CD14-positive monocyte (primary cell): Measurements from ENCODE around the gene KCNAB1. TPM values are rescaled to one million over a fixed set of nuclear protein-coding genes. Genes with fewer than 3 reads are reported as not detected.
A peak's percentile ranks its signal among the peaks of the same experiment; 100 is the strongest.

ENCODE experiments used
- DNase-seq, 3 donors: peaks; one replicate each; pipeline ENCODE4 v3.0.0-alpha.2; 2011 to 2022
- H2AFZ ChIP-seq: 2 replicates; pipeline ENCODE4 v1.6.0; 2012; ENCODE audit warnings: mild to moderate bottlenecking, low read depth, low read length, inconsistent platforms; ENCODE audit not compliant: insufficient read depth, poor library complexity, severe bottlenecking
- H3K27ac ChIP-seq, 2 donors: 1 replicate in 1 of 2; 2 replicates in 1 of 2; pipeline ENCODE4 v1.5.1; 2012 to 2013; ENCODE audit warnings: low read length in 2 of 2, control low read depth in 1 of 2, inconsistent platforms in 1 of 2, low read depth in 1 of 2, mild to moderate bottlenecking in 1 of 2
- H3K27me3 ChIP-seq, 2 donors: one replicate each; pipeline versions ENCODE4 v1.6.0 to v1.6.1; 2011 to 2013; ENCODE audit warnings: low read length in 2 of 2; ENCODE audit not compliant: control insufficient read depth in 2 of 2, insufficient read depth in 2 of 2
- H3K36me3 ChIP-seq, 2 donors: replicated peaks in 1 of 2; 1 replicate in 1 of 2; 2 replicates in 1 of 2; pipeline versions ENCODE4 v1.5.1 to v1.6.1; 2012 to 2013; ENCODE audit warnings: low read length in 2 of 2, control low read depth in 1 of 2, inconsistent platforms in 1 of 2, mild to moderate bottlenecking in 1 of 2; ENCODE audit not compliant: insufficient read depth in 2 of 2, control insufficient read depth in 1 of 2
- H3K4me1 ChIP-seq, 2 donors: 1 replicate in 1 of 2; 2 replicates in 1 of 2; pipeline versions ENCODE4 v1.5.1 to v1.6.1; 2012 to 2013; ENCODE audit warnings: low read length in 2 of 2, control low read depth in 1 of 2, inconsistent platforms in 1 of 2, mild to moderate bottlenecking in 1 of 2, moderate library complexity in 1 of 2; ENCODE audit not compliant: insufficient read depth in 2 of 2, control insufficient read depth in 1 of 2
- H3K4me2 ChIP-seq: replicated peaks from 2 replicates; pipeline ENCODE3; 2012; ENCODE audit warnings: low read length, moderate library complexity, mild to moderate bottlenecking; ENCODE audit not compliant: poor library complexity, severe bottlenecking; ENCODE audit errors: extremely low read depth
- H3K4me3 ChIP-seq, 3 experiments: fragments of 200-600 bp in 1 of 3; sonication (generic) in 1 of 3; replicated peaks in 1 of 3; 1 replicate in 2 of 3; 2 replicates in 1 of 3; pipeline ENCODE4 v1.5.1; 2011 to 2013; ENCODE audit warnings: low read length in 3 of 3, mild to moderate bottlenecking in 3 of 3, control low read depth in 2 of 3, low read depth in 2 of 3, inconsistent platforms in 1 of 3, moderate library complexity in 1 of 3
- H3K79me2 ChIP-seq: 2 replicates; pipeline ENCODE4 v1.6.0; 2012; ENCODE audit warnings: mild to moderate bottlenecking, control low read depth, inconsistent platforms, low read length, moderate library complexity; ENCODE audit not compliant: insufficient read depth
- H3K9ac ChIP-seq: 2 replicates; pipeline ENCODE4 v1.6.0; 2017; ENCODE audit warnings: low read length, mild to moderate bottlenecking; ENCODE audit not compliant: insufficient read depth, poor library complexity, severe bottlenecking
- H3K9me3 ChIP-seq, 2 donors: replicated peaks in 1 of 2; 1 replicate in 1 of 2; 2 replicates in 1 of 2; pipeline versions ENCODE4 v1.5.1 to v1.6.1; 2012 to 2013; ENCODE audit warnings: low read length in 2 of 2, control low read depth in 1 of 2; ENCODE audit not compliant: control insufficient read depth in 1 of 2, insufficient read depth in 1 of 2
- H4K20me1 ChIP-seq: 2 replicates; pipeline ENCODE4 v1.6.0; 2012; ENCODE audit warnings: mild to moderate bottlenecking, low read length, control low read depth, moderate library complexity; ENCODE audit not compliant: insufficient read depth
- H3K27ac Mint-ChIP-seq, 7 donors: one replicate each; pipeline ENCODE4 v1.8.0; 2020; ENCODE audit warnings: mild to moderate bottlenecking in 7 of 7, mixed read lengths in 7 of 7, moderate library complexity in 6 of 7, inconsistent platforms in 2 of 7
- H3K27me3 Mint-ChIP-seq, 3 donors: one replicate each; pipeline ENCODE4 v1.8.0; 2021 to 2022; ENCODE audit warnings: low read depth in 3 of 3, mild to moderate bottlenecking in 3 of 3, mixed read lengths in 3 of 3, moderate library complexity in 3 of 3, inconsistent platforms in 1 of 3
- H3K36me3 Mint-ChIP-seq, 2 donors: one replicate each; pipeline ENCODE4 v1.8.0; 2020; ENCODE audit warnings: mixed read lengths in 2 of 2, inconsistent platforms in 1 of 2, mild to moderate bottlenecking in 1 of 2
- H3K4me1 Mint-ChIP-seq: one replicate; pipeline ENCODE4 v1.8.0; 2020; ENCODE audit warnings: mild to moderate bottlenecking, mixed read lengths
- H3K4me3 Mint-ChIP-seq, 2 donors: one replicate each; pipeline ENCODE4 v1.8.0; 2020; ENCODE audit warnings: mild to moderate bottlenecking in 2 of 2, mixed read lengths in 2 of 2, moderate library complexity in 1 of 2
- H3K9me3 Mint-ChIP-seq, 7 donors: one replicate each; pipeline ENCODE4 v1.8.0; 2020 to 2022; ENCODE audit warnings: mixed read lengths in 7 of 7, mild to moderate bottlenecking in 6 of 7, moderate library complexity in 6 of 7, inconsistent platforms in 2 of 7
- CTCF ChIP-seq: fragments of 200-600 bp; IDR thresholded peaks from one replicate; pipeline ENCODE4 v1.8.0; 2022; ENCODE audit warnings: antibody characterized with exemption, mild to moderate bottlenecking
- WGBS: methylation state at CpG from one replicate; pipeline ENCODE4 v1.1.5; 2013; ENCODE audit warnings: missing lambda C conversion rate; ENCODE audit not compliant: insufficient coverage; 5-methylcytosine and 5-hydroxymethylcytosine counted together
- intact Hi-C, 2 donors: fragments of 100-400 bp; cut with micrococcal nuclease; formaldehyde crosslinking; loops; one replicate each; pipeline versions ENCODE4 v1.15.0 to v1.15.1; 2023
- polyA plus RNA-seq, 3 donors: library from polyadenylated mRNA; depleted of rRNA in 1 of 3; unstranded in 2 of 3; stranded (reverse) in 1 of 3; fragments of 300-500 nt in 2 of 3; fragments of >200 nt in 1 of 3; fragmentation: Illumina TruSeq in 2 of 3; gene quantifications; 1 replicate in 2 of 3; 2 replicates in 1 of 3; pipeline ENCODE4 v1.2.3, GENCODE V29; 2012 to 2021

KCNAB1 gene
- polyA plus RNA-seq, 3 donors, result 0.08 to 0.14 TPM; not detected in 1

DNA sequence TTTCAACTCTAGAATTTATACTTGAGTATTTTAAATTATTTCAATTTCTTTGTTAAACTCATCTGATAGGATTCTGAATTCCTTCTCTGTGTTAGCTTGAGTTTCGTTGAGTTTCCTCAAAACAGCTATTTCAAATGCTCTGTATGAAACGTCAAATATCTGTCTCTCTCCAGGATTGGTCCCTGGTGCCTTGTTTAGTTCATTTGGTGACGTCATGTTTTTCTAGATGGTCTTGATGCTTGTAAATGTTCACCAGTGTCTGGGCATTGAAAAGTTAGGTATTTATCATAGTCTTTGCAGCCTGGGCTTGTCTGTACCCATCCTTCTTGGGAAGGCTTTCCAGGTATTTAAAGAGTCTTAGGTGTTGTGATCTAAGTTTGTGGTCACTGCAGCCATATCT is 151.1 kb downstream of the KCNAB1 start:
- Histone ChIP-seq H3K4me1 (no peaks in the 10 kb centered on the region), H3K4me2 (no peak overlapping the region), H3K27ac (no peak overlapping the region), H3K79me2 (no peaks in the 10 kb centered on the region), H3K9ac (no peak overlapping the region), H3K27me3 (peaks cover 0 to 3% of the 10 kb centered on the region in 2 donors), H3K4me3 (no peak overlapping the region), H3K9me3 (peaks cover 0 to 10% of the 10 kb centered on the region in 2 donors), H2AFZ (no peak overlapping the region), H4K20me1 (no peaks in the 10 kb centered on the region), H3K36me3 (no peaks in the 10 kb centered on the region)
- TF ChIP-seq CTCF, result no peak
- Mint-ChIP-seq H3K9me3 (peaks cover 2 to 12% (median 5%) of the 10 kb centered on the region in 7 donors), H3K4me1 (no peaks in the 10 kb centered on the region), H3K4me3 (no peak overlapping the region), H3K27me3 (peaks cover 0 to 2% (median under 1%) of the 10 kb centered on the region in 3 donors), H3K36me3 (peaks cover 0 to 2% of the 10 kb centered on the region in 2 donors), H3K27ac (no peak overlapping the region)
- WGBS, result no CpG with 5 or more reads among the region's 3 CpGs
- intact Hi-C loops, result no loop called here
- DNase-seq, result no peak

GRCh38 chr3:156271995-156272719 is 151.8 kb downstream of the KCNAB1 start:
- Histone ChIP-seq H3K27ac (no peak overlapping the region), H3K36me3 (no peaks in the 10 kb centered on the region), H3K4me3 (no peak overlapping the region), H3K9ac (no peak overlapping the region), H3K27me3 (peaks cover 0 to 3% of the 10 kb centered on the region in 2 donors), H2AFZ (no peak overlapping the region), H4K20me1 (no peaks in the 10 kb centered on the region), H3K79me2 (no peaks in the 10 kb centered on the region), H3K4me2 (no peak overlapping the region), H3K4me1 (no peaks in the 10 kb centered on the region), H3K9me3 (peaks cover 0 to 10% of the 10 kb centered on the region in 2 donors)
- Mint-ChIP-seq H3K4me1 (no peaks in the 10 kb centered on the region), H3K27me3 (peaks cover 0 to 4% (median 4%) of the 10 kb centered on the region in 3 donors), H3K36me3 (peaks cover 0 to 2% of the 10 kb centered on the region in 2 donors), H3K27ac (peak overlapping the region in 1 of 7 donors; percentile 4), H3K4me3 (no peak overlapping the region), H3K9me3 (peaks cover 2 to 12% (median 5%) of the 10 kb centered on the region in 7 donors)
- TF ChIP-seq CTCF, result no peak
- DNase-seq, result no peak
- intact Hi-C loops, result no loop called here
- WGBS, result 98% methylated on average over 7 of the region's 7 CpGs
